ENCODE results near the gene PCGF6.
"Not testable (repeated sequence)": the region's sequence is repeated elsewhere in the genome, so short reads cannot be mapped to it uniquely, and the experiment has no call there.

Gene PCGF6, protein sequence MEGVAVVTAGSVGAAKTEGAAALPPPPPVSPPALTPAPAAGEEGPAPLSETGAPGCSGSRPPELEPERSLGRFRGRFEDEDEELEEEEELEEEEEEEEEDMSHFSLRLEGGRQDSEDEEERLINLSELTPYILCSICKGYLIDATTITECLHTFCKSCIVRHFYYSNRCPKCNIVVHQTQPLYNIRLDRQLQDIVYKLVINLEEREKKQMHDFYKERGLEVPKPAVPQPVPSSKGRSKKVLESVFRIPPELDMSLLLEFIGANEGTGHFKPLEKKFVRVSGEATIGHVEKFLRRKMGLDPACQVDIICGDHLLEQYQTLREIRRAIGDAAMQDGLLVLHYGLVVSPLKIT

DNA sequence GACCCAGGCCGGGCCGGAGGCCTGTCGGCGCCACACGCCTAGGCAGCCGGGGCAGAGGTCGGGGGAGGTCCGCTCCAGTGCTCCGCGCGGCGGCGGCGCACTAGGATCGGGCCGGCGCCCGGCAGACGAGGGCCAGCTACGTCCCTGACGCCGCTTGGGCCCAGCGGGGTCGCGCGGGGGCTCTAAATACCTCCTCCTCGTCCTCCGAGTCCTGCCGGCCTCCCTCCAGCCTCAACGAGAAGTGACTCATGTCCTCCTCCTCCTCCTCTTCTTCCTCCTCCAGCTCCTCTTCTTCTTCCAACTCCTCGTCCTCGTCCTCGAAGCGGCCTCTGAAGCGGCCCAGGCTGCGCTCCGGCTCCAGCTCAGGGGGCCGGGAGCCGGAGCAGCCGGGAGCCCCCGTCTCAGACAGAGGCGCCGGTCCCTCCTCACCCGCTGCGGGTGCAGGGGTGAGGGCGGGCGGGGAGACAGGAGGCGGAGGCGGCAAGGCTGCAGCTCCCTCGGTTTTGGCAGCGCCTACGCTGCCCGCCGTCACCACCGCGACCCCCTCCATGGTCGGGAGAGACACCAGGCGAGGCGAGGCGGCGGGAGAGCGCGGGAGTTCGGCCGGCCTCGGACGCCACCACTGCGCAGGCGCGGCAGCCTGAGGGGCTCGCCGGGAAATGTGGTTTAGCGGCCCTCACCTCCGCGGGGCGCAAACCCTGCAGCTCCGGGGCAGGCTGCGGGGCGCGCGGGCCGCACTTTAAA, at the start of gene PCGF6:
TSS of gene PCGF6 (minus strand) at position 624 of the 744 bp plus-strand sequence. CDS start at position 550, 74 bp downstream.
- peak; percentile 66 to 77 for DNase-seq

DNA sequence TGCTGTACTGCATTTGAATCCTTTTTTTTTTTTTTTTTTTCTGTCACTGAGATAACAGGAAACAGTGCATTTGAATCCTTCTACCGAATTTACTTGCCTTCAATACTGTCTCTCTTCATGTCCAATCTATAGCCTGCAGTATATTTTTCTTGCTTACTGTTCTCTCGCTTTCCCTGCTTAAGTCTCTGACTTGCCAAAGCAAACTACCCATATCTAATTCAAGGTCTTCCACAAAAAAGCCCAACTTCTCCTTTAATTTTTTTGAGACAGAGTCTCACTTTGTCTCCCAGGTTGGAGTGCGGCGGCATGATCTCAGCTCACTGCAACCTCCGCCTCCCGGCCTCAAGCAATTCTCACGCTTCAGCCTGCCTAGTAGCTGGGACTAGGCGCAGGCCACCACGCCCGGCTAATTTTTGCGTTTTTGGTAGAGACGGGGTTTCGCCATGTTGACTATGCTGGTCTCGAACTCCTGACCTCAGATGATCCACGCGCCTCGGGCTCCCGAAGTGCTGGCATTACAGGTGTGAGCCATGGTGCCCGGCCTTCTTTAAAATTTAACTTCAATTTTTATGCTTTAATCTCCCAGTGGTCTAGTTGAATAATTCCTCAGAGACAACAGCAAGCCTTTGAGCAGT, 46.4 kb upstream of the PCGF6 start:
- DNase-seq: no peak

DNA sequence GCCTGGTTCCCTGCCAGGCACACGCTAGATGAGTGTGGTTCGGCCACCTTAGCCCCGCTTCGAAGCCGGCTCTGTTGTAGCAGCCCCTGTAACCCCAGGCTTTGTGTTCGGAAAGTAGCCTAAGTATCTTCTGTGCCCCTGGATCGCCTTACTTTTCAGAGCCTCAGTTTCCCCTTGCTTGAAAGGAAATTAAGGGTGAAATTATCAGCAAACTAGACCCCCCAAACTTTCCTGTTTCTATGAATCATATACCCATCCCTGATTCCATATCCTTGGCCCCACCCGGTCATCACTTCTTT, 45.8 kb upstream of the PCGF6 start:
- DNase-seq: no peak

DNA sequence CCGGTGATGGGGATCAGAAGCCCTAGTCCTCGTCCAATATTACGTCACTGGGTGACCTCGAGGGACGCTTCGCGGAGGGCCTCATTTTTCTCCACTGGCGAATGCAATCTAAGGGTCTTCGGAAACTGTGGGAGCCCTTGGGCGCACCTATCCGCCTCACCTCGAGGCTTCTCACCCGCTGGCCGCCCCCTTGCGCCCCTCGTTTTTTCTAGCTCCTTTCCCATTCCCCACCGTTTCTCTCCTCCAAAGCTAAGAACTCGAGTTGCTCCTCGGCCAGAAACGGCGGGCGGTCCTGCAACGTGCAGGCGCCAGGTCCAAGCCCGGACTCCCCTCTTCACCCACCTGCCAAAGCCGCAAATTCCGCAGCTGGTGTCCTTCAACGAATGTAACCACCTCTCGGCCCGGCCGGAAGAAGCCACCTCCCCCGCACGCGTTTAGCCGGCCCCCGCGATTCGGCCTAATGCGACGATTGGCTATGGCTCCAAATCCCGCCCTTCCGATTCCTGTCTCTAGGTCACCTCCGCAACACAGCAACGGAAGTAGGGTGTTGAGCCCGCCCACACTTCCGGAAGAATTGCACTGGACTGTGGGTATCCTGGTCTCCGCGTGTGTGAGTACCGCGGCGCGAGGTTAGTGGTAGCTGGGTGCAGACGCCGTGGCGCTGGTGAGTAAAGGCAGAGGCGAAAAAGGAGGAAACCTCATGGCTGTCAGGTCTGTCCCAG, 45.3 kb upstream of the PCGF6 start, which contains the start of the genes ATP5MK and PDCD11:
TSS of gene ATP5MK (minus strand) at position 409 of the 722 bp plus-strand sequence. CDS start 4,018 bp downstream, outside the sequence.
TSS of gene PDCD11 (plus strand) at position 560 of the 722 bp plus-strand sequence. CDS start 1,801 bp downstream, outside the sequence.
- DNase-seq: peak; percentile 94 to 96

DNA sequence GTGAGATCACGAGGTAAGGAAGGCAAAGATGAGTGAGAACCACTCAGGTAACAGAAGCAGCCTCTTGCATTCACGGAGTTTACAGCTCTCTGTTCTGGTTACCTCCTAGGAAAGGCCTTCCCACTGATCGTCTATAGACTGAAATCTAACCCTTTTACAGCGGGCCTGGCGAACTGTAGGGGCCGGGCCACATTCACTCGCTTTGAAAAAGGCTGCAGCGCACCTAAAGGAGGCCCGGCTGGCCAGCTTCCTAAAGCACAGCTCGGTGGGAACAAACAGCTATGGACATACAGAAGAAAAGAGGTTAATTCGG, 44.8 kb upstream of the PCGF6 start:
- DNase-seq: no peak

DNA sequence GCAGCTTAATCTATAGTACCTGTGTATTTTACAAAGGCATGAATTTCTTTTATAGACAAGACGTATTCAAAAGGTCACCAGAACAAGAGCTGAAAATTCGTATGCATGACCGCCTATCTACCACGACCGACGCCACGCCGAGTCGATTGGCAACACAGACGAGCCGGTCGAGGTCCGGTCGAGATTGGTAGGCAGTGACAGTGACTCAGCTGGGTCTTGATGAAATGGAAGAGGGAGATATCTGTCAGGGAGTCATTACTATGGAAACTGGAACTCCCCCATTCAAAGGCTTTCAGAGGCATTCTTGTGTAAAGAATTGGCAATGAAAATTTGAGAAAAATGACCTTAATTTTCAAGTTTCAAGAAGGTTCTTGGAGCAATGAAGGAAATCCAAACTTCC, 43.2 kb upstream of the PCGF6 start:
- no peak for DNase-seq

DNA sequence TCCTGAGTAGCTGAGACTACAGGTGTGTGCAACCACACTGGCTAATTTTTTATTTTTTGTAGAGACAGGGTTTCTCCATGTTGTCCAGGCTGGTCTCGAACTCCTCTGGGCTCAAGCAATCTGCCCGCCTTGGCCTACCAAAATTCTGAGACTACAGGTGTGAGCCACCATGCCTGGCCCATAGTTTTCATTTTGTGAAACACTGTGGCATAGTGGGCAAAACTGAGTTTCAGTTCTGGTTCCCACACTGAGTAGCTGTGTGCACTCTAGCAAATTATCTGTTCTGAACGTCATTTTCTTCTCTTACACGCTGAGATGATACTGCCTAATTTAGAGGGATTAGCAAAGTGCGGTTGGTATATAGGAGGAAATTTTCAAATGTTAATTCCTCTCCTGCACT, 31.8 kb upstream of the PCGF6 start:
- no peak for DNase-seq

DNA sequence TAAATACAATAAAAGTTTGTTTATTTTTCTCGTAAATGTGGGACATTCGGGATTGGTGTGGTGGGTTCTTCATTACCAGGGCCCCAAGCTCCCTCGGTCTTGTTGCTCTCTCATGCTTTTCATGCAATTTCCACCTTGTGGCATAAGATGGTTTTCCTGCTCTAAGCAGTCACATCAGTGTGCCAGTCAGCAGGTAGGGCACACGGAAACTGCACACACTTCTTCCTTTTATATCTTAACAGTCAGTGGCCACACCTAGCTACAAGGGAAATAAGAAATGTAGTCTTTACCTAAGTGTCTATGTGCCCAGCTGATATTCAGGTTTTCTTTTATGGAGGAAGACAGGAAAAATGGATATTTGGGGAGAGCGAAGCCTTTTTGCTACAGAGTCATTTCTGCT, 23.3 kb upstream of the PCGF6 start:
- no peak for DNase-seq

DNA sequence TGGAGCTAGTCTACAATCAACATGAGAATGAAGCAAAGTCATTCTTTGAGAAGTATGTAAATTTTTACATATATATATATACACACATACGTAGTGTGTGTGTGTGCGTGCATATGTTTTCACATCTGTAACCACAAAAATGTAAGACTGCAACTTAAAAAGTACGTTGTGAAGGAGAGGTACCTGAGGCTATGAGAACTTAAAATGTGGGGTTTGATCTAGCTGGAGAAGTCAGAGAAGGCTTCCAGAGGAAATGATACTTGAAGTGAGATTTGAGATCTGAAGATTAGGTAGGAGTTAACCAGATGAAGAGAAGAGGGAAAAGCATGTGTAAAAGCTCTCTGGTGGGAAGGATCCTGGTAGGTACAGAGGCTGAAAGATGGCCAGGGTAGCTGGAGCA, 22.6 kb upstream of the PCGF6 start:
- no peak for DNase-seq

DNA sequence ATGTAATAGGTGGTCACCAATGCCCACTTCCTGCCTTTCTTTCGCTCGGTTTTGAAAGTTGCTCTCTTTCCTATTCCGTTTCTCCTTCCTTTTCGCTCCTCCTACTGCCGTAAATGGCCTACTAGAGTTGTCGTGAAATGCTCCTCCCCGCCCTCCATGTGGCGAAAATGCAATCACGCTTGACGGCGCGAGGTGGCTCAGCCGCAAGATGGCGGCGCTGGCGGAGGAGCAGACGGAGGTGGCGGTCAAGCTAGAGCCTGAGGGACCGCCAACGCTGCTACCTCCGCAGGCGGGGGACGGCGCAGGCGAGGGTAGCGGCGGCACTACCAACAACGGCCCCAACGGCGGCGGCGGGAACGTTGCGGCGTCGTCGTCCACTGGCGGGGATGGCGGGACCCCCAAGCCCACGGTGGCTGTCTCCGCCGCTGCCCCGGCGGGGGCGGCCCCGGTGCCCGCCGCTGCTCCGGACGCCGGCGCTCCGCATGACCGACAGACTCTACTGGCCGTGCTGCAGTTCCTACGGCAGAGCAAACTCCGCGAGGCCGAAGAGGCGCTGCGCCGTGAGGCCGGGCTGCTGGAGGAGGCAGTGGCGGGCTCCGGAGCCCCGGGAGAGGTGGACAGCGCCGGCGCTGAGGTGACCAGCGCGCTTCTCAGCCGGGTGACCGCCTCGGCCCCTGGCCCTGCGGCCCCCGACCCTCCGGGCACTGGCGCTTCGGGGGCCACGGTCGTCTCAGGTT, 17.0 kb upstream of the PCGF6 start, which contains the start of gene TAF5:
TSS of gene TAF5 (plus strand) at position 195 of the 737 bp plus-strand sequence. CDS start at position 209, 14 bp downstream.
- DNase-seq: peak; percentile 90 to 94

DNA sequence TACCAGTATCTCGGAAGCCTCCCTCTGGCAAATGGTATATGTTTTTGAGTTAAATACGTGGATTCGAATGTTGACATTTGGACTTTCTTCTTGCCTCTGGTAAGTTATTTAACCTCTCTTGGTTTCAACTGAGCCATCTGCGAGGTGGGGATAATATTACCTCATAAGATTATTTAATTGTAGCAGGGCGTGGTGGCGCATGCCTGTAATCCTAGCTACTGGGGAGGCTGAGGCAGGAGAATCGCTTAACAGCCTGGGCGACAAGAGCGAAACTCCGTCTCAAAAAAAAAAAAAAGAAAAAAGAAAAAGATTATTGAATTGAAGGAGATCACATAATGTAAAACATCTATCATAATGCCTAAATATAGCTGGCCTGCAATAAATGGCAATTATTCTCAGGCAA, 16.4 kb upstream of the PCGF6 start:
- no peak for DNase-seq

DNA sequence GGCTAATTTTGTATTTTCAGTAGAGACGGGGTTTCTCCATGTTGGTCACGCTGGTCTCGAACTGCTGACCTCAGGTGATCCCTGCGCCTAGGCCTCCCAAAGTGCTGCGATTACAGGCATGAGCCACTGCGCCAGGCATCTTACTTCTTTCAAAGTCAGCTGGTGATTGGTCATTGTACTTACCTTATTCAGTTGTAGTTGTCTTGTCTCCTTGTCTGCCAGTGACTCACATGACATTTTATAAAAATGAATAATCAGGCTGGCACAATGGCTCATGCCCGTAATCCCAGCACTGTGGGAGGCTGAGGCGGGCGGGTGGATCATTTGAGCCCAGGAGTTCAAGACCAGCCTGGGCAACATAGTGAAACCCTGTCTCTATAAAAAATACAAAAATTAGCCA, 9.9 kb upstream of the PCGF6 start:
- not testable (repeated sequence) for DNase-seq

DNA sequence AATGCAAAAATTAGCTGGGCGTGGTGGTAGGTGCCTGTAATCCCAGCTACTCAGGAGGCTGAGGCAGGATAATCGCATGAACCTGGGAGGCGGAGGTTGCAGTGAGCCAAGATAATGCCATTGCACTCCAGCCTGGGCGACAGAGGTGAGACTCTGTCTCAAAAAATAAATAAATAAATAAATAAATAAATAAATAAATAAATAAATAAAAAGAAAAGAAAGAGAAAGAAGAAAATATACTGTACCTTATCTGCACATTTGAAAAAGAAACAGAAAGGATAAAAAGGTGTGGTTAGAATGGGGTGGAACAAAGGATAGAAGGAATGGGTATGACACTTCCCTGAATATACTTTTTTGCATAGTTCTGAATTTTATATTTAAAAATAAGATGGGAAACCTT, 8.6 kb upstream of the PCGF6 start:
- not testable (repeated sequence) for DNase-seq

DNA sequence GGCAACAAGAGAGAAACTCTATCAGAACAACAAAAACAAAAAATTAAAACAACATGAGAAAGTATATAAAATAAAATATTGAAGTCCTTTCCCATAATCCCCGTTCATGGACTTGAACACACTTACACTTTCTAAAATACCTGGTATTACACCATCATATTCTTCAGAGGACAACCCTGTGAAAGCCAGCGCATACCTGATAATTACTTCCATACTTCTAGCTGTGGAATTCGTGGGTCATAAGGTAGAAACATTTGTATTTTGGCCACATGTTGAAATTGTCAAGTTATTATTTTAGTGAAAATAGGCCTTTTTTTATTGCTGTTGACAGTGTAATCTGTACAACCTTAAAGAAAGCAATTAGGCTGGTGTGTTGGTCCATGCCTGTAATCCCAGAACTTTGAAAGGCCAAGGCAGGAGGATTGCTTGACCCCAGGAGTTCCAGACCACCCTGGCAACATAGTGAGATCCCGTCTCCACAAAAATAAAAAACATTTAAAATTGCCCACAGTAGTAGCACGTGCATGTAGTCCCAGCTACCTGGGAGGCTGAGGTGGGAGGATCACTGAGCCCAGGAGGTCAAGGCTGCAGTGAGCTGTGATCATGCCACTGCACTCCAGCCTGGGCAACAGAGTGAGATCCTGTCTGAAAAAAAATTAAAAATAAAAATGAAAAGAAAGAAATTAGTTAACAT, 5.1 kb upstream of the PCGF6 start:
- no peak for DNase-seq

DNA sequence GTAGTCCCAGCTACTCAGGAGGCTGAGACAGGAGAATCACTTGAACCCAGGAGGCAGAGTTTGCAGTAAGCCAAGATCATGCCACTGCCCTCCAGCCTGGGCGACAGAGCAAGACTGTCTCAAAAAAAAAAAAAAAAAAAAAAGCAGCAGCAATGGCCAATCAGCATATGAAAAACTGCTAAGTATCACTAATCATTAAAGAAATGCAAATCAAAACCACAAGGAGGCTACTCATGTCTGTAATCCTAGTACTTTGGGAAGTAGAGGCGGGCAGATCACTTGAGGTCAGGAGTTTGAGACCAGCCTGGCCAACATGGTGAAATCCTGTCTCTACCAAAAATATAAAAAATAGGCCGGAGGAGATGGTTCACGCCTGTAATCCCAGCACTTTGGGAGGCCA, 3.6 kb upstream of the PCGF6 start:
- not testable (repeated sequence) for DNase-seq

DNA sequence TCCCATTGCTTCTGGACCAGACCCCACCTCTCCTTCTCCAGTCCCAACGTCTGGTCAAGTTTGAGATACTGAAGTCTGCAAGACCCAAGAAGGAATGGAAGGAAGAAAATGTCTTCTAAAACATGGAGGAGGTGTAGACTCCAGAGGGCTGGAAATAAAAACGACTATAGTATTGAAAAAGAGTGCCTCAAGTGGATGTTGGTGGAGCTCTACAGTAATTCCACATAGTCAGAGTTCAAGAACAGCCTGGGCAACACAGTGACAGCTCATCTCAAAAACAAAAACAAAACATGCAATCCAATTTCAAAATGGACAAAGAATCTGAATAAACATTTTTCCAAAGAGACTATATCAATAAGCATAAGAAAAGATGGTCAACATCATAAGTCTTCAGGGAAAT, 2.3 kb upstream of the PCGF6 start:
- no peak for DNase-seq

DNA sequence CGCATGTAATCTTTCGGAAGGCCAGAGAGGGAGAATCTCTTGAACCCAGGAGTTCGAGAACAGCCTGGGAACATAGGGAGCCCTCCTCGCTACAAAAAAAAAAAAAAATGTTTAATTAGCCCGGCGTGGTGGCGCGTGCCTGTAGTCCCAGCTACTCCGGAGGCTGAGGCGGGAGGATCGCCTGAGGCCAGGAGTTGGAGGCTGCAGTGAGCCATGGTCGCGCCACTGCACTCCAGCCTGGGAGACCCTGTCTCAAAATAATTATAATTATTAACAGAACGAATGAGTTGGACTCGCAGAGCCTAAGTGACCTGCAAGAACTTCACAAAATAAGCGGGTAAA, 794 bp downstream of the PCGF6 start:
- no peak for DNase-seq

DNA sequence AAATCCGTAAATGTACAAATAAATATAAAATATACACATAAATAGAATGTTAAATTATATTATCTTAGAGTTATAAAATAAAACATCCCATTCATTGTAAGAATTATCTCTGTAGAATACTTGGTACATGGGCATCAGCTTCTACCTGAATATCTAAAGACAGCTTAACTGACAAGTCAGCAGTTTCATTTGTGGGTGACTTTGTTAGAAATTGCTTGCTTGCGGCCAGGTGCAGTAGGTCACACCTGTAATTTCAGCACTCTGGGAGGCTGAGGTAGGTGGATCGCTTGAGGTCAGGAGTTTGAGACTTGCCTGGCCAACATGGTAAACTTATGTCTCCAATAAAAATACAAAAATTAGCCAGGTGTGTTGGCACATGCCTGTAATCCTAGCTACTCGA, 14.6 kb downstream of the PCGF6 start:
- no peak for DNase-seq

DNA sequence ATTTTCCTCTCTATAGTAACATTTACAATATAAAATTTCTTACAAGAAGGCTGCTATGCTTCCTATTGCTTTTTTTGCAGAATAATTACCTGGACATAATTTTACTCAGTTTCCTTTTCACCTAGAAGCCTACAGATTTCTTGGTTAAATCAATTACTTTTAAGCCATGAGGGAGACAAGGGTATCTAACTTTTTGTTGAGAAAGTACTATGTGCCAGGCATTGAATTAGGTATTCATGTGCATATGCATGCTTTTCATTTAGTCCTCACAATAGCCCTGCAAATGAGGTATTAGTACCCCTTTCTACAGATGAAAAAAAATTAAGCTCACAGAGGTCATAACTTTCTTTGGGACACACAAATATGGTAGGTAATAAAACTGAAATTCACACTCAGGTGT, 16.4 kb downstream of the PCGF6 start:
- no peak for DNase-seq

DNA sequence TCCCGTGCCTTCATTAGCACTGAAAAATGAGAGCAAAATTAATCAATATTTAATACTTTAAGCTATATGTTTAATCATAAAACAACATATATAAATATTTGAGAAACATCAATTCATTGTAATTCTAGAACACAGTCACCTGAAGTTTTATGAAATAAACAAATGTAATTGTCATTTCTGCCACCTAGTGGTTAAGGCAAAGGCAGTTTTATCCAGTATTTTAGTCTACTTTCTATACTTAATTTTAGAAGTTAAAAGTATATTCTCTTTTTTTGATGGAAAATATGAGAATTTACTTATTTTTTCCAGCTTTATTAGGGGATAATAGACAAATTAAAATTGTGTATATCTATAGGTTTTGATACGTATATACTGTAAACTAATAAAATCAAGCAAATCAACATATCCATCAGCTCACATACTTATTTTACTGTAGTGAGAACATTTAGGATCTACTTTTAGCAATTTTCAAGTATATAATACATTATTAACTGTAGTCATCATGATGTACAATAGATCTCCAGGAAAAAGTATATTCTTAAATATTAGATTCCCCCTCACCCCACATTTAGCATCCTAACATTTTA, 16.9 kb downstream of the PCGF6 start:
- peak in 1 of 2 donors; percentile 36 for DNase-seq

DNA sequence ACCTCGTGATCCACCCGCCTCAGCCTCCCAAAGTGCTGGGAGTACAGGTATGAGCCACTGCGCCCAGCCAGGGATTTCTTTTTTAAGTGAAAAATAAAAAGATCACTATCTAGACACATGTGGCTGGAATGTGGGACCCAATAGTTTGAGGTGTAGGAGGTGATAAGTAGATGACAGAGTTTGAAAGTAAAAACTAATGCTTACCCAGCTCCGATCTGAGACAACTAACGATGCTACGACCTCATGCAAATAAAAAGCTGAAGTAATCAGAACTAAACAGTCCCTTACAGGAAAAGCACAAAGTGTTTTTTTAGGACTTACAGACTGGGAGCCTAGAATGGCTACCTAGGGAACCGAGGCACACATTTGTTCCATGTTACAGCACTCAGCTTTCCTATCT, 23.0 kb downstream of the PCGF6 start:
- no peak for DNase-seq

DNA sequence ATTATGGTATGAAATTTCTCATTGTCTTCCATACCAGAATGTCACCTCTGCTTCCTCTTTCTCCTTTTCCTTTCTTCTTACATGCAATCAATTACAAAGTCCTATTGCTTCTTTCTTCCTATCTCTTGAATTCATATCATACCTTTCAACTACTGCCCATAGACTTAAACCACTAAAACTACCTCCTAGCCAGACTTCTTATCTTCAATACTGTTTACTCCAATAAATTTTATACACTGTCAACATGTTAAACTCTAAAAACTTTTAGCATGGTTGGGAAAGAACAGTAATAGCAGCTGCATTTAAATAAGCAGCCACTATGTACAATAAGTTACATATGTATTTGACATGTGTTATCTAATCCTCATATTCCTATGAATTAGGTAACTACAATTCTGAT, 34.9 kb downstream of the PCGF6 start:
- no peak for DNase-seq
